DMS114 treated with DMSO at 0.1 percent for 48 hours (cell line): ENCODE measurements around the gene PRRG2.

Experiments used
- DNase-seq: peaks from one replicate; lab custom pipeline; 2025; ENCODE audit not compliant: unreplicated experiment; lab: John Stamatoyannopoulos, UW

Gene PRRG2

GRCh38 chr19:49556412-49557398, 24.4 kb upstream of the PRRG2 start:
- DNase-seq: no peak

GRCh38 chr19:49557641-49558325, 23.3 kb upstream of the PRRG2 start:
- DNase-seq: no peak

- DNase-seq: no peak
These were observed 22.5 kb upstream of the PRRG2 start for GRCh38 chr19:49558591-49558990.

- DNase-seq: no peak
These were observed 21.7 kb upstream of the PRRG2 start for GRCh38 chr19:49559443-49559842.

GRCh38 chr19:49559928-49560327, 21.2 kb upstream of the PRRG2 start:
- DNase-seq: no peak

GRCh38 chr19:49560358-49560900, 20.7 kb upstream of the PRRG2 start:
- no peak for DNase-seq

GRCh38 chr19:49564616-49565045, 16.5 kb upstream of the PRRG2 start:
- DNase-seq: no peak

- DNase-seq: no peak
These were observed 15.9 kb upstream of the PRRG2 start for GRCh38 chr19:49565261-49565660.

- no peak for DNase-seq
These were observed 14.8 kb upstream of the PRRG2 start for GRCh38 chr19:49566302-49566701.

GRCh38 chr19:49567861-49568441, 13.2 kb upstream of the PRRG2 start:
- no peak for DNase-seq

- DNase-seq: peak; percentile 68
These were observed 10.8 kb upstream of the PRRG2 start for GRCh38 chr19:49570138-49570856.

GRCh38 chr19:49570997-49571676, 10.0 kb upstream of the PRRG2 start:
- DNase-seq: no peak

GRCh38 chr19:49573009-49573408, 8.1 kb upstream of the PRRG2 start:
- no peak for DNase-seq

GRCh38 chr19:49573425-49573824, 7.7 kb upstream of the PRRG2 start:
- DNase-seq: no peak

GRCh38 chr19:49574206-49574755, 6.8 kb upstream of the PRRG2 start:
- DNase-seq: no peak

- DNase-seq: no peak
These were observed 1.9 kb upstream of the PRRG2 start for GRCh38 chr19:49579193-49579592.

- DNase-seq: no peak
These were observed 1.2 kb upstream of the PRRG2 start for GRCh38 chr19:49579947-49580263.

GRCh38 chr19:49580264-49581006, 681 bp upstream of the PRRG2 start, which contains the start of gene NOSIP:
Gene NOSIP (minus strand): TSS chr19:49580556. CDS start chr19:49560691, 19,865 bp downstream.
- DNase-seq: peak; percentile 81

- DNase-seq: no peak
These were observed 2.1 kb downstream of the PRRG2 start for GRCh38 chr19:49583239-49583638.
